Measurements from ENCODE around the gene NAGPA. TPM values are rescaled to one million over a fixed set of nuclear protein-coding genes. Genes with fewer than 3 reads are reported as not detected.

NAGPA gene
- total RNA-seq, 1 donor from 2014 or later, result 18.0 TPM

DNA sequence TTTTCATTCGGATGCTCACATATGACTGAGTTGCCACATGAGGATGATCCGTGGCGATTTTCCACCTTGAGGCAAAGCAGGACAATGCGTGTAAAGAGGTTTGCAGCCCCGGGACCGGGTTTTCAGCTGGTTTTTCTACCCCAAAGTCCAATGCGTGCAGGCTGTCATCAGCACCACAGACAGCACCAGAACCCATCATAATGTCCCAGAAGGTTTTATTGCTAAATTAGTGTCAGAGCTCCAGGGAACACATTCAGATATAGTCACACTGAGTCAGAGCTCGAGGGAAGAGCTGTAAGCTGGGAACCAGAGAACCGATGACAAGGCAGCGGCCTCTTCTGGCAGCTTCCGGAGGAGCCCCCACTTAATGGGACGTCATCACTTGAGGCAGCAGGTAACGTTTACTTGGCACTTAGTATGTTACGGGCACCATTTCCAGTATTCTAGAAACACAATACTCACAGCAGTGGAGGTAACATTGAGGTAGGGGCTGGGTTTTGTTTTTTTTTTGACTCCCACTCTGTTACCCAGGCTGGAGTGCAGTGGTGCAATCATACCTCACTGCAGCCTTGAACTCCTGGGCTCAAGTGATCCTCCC is 8.9 kb upstream of the NAGPA start:
- Mint-ChIP-seq H3K27me3 (peaks cover 23% of the 10 kb centered on the region), H3K4me1 (ENCODE audit: unreplicated experiment) (no peaks in the 10 kb centered on the region), H3K27ac (no peak overlapping the region), H3K4me3 (no peak overlapping the region), H3K36me3 (no peaks in the 10 kb centered on the region), H3K9me3 (no peaks in the 10 kb centered on the region)
- DNase-seq (ENCODE audit: extremely low spot score, unreplicated experiment), result no peak
- peak; percentile 23 for TF ChIP-seq CTCF (conservative IDR thresholded peaks at IDR 0.05)

DNA sequence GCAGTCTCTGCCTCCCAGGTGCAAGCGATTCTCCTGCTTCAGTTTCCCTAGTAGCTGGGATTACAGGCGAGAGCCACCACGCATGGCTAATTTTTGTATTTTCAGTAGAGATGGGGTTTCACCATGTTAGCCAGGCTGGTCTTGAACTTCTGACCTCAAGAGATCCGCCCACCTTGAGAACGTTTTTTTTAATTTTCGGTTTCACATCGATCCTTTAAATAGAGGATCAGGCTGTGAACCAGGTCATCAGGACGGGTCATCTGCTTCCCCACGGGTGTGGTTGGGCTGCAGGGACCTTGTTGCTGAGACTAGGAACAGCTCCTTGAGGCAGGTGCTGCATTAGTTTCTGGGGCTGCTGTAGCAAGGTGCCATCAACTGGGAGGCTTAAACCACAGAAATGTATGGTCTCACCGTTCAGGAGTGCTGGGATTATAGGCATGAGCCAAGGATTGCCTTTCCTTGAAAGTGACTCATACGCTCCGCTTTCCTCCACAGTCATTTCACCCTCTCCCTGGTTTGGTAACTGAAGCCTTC is 7.9 kb upstream of the NAGPA start:
- Mint-ChIP-seq H3K27me3 (peaks cover 26% of the 10 kb centered on the region), H3K27ac (no peak overlapping the region)
- no peak for TF ChIP-seq CTCF (conservative IDR thresholded peaks at IDR 0.05)

GRCh38 chr16:5040451-5040850 is 6.7 kb upstream of the NAGPA start:
- no peak for DNase-seq (ENCODE audit: extremely low spot score, unreplicated experiment)
- Mint-ChIP-seq H3K27ac (no peak overlapping the region), H3K27me3 (peaks cover 27% of the 10 kb centered on the region), H3K4me3 (no peak overlapping the region), H3K9me3 (no peaks in the 10 kb centered on the region), H3K36me3 (no peaks in the 10 kb centered on the region), H3K4me1 (ENCODE audit: unreplicated experiment) (no peaks in the 10 kb centered on the region)
- TF ChIP-seq CTCF (conservative IDR thresholded peaks at IDR 0.05), result no peak

More for the DNA sequence above, 7.9 kb upstream of the NAGPA start:
- no peaks in the 10 kb centered on the region for H3K4me1 Mint-ChIP-seq (ENCODE audit: unreplicated experiment)
- no peak for DNase-seq (ENCODE audit: extremely low spot score, unreplicated experiment)
- H3K9me3 Mint-ChIP-seq, result no peaks in the 10 kb centered on the region
- no peaks in the 10 kb centered on the region for H3K36me3 Mint-ChIP-seq
- no peak overlapping the region for H3K4me3 Mint-ChIP-seq

DNA sequence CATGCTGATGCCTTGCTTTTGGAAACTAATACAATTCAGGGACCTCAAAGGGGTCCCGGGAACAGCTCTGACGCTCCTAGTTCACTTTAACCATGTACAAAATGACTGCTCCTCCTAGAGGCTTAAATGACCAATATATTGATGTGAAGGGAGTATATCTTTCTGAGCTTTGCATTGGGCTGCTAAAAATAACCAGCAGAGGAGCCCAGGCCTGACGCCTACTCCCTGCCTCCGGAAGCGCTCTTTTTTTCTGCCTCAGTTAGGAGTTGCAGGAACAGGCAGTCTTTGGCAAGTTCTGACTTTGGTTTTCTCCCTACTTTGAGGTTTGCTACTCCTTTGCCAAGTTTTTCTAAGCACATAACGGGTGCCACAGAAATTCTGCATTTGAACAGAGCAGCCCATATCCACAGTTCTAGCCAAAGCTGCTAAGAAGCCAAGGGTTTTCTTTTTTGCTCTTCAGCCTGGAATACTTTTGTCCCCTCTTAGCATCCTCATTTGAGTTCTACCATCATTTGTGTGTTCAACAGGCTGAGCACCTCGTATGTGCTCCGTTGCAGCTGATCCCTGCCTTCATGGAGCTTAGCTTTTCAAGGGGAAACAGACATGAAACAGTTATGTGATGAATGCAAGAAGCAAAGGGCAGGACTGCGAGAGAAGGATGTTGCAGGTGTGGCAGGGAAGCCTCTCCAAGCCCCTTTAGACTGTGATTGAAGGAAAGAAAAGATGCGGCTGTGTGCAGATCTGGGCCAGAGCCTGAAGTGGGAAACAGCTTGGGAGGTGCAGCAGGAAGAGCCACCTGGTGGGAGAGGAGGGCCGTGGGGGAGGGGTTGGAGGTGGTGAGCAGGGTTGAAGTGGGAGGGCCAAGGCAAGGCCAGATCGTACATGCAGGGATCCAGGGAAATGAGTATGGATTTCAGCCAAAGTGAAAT is 2.8 kb upstream of the NAGPA start:
- TF ChIP-seq CTCF (conservative IDR thresholded peaks at IDR 0.05), result no peak
- no peak for DNase-seq (ENCODE audit: extremely low spot score, unreplicated experiment)
- no peak overlapping the region for H3K4me3 Mint-ChIP-seq
- peaks cover 18% of the 10 kb centered on the region for H3K27me3 Mint-ChIP-seq
- peak overlapping the region; percentile 47 for H3K27ac Mint-ChIP-seq
- no peaks in the 10 kb centered on the region for H3K9me3 Mint-ChIP-seq
- no peaks in the 10 kb centered on the region for H3K36me3 Mint-ChIP-seq
- peaks cover 12% of the 10 kb centered on the region for H3K4me1 Mint-ChIP-seq (ENCODE audit: unreplicated experiment)

GRCh38 chr16:5035909-5036227 is 2.1 kb upstream of the NAGPA start:
- H3K36me3 Mint-ChIP-seq, result no peaks in the 10 kb centered on the region
- H3K4me3 Mint-ChIP-seq, result peak overlapping the region; percentile 82
- H3K4me1 Mint-ChIP-seq (ENCODE audit: unreplicated experiment), result peaks cover 12% of the 10 kb centered on the region
- no peak for TF ChIP-seq CTCF (conservative IDR thresholded peaks at IDR 0.05)
- H3K9me3 Mint-ChIP-seq, result no peaks in the 10 kb centered on the region
- peak overlapping the region; percentile 32 for H3K27ac Mint-ChIP-seq
- H3K27me3 Mint-ChIP-seq, result peaks cover 12% of the 10 kb centered on the region
- no peak for DNase-seq (ENCODE audit: extremely low spot score, unreplicated experiment)
